D721Med (cell line): ENCODE data around the gene CTXN1.
A peak's percentile ranks its signal among the peaks of the same experiment; 100 is the strongest.

Experiments used
- DNase-seq: peaks from one replicate; pipeline ENCODE4 v3.0.0; 2011; ENCODE audit warnings: low spot score; ENCODE audit not compliant: insufficient read length
- FAIRE-seq: peaks from 2 replicates; lab custom pipeline; 2011; peaks lifted over from hg19 to GRCh38; lab: Jason Lieb, UNC
- TF ChIP-seq, protein P1 (sequence below): IDR thresholded peaks from 2 replicates; pipeline ENCODE4 v1.5.1; 2012; ENCODE audit warnings: mild to moderate bottlenecking, control low read depth; ENCODE audit not compliant: insufficient read depth; ENCODE audit errors: missing control alignments

The CTXN1 gene

DNA sequence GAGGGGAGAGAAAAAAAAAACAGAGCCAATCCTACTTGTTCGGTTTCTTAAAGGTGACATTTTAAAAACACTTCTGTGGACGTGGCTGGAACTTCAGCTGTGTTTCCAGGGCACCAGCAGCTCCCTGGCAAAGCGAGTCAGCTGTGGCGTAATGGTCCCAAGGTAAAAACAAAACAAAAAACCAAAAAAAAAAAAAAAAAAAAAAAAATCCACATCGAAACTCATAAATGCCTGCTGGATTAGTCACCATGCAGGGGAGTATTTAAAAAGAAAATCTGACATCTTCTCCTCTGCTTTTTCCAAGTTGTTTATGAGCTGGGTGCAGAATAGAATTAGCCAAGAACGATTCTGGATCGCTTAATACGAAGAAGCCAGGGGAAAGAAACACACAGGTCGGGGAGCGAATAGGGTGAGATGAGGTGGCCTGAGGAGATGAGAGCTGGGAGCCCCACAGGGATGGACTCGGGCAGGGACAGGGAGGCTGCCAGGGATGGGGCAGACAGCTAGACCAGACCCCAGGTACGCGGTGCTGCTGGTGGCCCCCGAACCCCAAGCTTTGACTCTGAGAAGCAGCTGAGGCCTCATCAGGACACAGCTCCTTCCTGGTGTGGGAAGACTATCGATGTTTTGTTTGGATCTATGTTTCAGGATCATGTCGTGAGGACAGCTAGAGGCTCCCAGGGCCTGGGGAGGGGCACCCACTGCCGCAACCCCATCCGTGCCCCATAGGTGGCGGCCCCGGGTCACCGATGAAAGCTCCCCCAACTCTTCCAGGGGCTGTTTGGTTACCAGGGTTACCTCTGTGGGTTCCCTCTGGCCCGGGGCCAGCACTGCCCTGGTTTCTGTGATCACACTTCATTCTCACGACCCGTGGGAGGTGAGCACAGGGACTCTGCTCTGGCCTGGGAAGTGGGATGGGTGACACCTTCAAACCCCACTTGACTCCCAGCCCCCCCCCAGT lies 3.1 kb upstream of the CTXN1 start:
- TF ChIP-seq, protein P1, sequence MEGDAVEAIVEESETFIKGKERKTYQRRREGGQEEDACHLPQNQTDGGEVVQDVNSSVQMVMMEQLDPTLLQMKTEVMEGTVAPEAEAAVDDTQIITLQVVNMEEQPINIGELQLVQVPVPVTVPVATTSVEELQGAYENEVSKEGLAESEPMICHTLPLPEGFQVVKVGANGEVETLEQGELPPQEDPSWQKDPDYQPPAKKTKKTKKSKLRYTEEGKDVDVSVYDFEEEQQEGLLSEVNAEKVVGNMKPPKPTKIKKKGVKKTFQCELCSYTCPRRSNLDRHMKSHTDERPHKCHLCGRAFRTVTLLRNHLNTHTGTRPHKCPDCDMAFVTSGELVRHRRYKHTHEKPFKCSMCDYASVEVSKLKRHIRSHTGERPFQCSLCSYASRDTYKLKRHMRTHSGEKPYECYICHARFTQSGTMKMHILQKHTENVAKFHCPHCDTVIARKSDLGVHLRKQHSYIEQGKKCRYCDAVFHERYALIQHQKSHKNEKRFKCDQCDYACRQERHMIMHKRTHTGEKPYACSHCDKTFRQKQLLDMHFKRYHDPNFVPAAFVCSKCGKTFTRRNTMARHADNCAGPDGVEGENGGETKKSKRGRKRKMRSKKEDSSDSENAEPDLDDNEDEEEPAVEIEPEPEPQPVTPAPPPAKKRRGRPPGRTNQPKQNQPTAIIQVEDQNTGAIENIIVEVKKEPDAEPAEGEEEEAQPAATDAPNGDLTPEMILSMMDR, result peak; percentile 20
- FAIRE-seq, result no peak
- no peak for DNase-seq

DNA sequence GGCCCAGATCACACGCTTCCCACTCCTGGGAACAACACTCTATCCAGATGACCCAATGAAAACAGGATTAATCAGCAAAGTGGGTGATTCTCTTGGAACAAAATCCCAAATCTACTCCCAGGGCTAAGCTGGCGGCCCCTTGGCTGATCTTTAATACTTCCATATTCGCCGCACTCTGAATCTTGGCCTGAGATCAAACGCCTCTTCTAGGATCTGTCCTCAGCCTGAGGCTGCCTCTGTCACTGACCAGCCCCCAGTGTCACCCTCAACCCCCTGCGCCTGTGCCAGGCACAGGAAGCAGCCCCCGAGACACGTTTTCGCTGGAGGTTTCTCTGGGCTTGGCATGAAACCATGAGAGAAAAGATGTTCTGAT lies 2.4 kb upstream of the CTXN1 start:
- DNase-seq (no peak), FAIRE-seq (no peak)
- TF ChIP-seq, protein P1, result no peak

DNA sequence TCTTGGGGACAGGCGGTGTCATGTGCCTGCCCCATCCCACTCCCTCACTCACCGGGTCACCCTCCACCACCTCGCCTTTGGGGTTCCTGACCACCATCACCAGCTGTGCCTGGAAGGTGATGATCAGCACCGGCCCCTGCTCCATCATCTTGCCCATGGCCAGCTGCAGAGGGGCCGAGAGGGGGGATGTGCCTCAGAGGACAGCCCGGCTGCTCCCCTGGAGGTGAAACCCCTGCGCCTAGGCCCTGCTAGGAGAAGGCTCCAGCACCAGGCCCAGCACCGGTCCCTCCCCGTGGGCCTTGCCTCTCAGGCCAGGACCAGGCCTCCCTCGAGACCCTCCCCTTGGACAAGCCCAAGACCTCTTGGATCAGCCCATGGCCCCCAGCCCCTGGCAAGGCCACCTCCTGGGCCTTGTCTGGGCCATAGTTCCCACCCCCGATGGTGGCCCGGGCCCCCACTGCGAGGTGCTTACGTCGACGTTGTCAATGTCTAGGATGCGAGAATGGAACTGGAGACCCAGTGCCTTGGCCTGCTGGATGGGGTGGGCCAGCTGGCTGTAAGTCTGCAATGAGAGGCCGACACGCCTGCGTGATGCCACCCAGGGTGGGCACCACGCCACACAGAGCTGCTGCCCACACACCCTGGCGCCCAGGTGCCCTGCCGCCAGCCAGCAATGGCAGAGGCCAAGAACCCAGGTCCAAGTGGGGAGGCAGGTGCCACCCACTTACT lies 1.8 kb upstream of the CTXN1 start:
- FAIRE-seq (no peak), DNase-seq (no peak)
- TF ChIP-seq, protein P1, result no peak

DNA sequence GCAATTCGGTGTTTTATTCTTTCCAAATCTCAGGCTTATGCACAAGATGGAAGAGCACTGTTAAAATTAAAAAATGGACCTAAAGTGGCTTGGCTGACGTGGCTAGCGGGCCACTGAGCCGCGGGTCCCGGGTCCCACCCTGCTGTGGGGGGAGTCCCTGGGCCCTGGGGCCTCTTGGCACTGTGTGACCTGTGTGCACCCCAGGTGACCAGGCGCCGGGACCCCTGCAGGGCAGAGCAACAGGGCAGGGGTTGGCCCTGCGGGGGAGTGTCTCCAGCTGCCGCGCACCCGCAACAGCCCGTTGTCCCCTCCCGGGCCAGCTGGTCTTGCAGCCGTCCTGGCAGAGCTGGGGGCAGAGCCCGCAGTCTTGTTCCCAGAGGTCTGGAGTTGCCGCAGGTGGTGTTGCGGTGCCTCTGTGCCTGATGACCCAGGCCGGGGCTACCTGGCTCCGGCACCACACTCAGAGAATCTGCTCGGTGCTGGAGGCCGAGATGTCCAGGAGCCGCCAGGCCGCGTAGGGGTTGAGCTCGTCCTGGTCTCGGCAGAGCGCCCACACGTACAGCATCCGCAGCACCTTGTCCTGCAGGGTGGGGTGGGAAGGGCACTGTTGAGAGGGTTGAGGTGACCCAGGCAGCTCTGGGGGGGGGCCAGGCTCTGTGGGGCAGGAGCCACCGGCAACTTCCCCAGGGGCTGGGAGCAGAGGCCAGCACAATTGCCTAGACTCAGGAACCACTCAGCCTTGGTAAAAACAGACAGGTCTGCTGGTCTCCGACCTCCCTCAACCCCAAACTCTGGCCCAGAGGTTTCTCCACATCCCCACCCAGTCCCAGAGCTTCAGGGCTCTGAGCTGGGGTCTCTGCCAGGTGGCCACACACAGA lies 1.0 kb upstream of the CTXN1 start:
- DNase-seq, result no peak
- FAIRE-seq, result no peak
- TF ChIP-seq, protein P1, result no peak

DNA sequence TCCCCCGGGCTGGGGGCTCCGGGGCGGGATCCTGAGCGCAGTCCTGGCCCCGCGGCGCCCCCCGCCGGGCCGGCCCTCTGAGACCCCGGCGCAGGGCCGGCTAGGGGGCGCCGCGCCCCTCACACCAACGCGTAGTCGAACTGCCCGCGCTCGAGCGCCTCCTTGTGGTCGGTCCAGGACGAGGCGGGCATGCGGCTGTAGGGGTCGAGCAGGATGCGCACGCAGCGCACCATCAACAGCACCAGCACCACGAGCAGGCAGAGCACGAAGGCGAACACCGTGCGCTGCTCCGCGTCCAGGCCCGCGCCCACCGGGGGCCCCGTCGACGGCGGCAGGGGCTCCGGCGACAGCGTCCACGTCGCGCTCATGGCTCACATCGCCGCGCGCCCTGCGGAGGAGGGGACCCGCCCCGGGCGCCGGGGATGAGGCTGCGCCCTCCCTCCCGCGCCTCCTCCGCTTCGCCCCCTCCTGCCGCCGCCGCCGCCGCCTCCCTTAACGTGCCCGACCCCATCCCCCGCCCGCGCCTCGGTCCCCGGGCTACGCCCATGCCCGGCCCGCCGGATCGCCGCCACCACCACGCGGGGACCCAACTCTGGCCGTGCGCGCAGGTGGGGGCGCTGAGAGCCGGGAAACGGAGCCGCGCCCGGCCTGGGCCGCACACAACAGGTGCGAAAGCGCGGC lies 624 bp downstream of the CTXN1 start:
- DNase-seq, result peak; percentile 94
- no peak for FAIRE-seq

More for the DNA sequence above, 624 bp downstream of the CTXN1 start:
- TF ChIP-seq, protein P1, result peak; percentile 91
